ENCODE data around the gene COL5A1. TPM values are rescaled to one million over a fixed set of nuclear protein-coding genes. Genes with fewer than 3 reads are reported as not detected.

The COL5A1 gene
- total RNA-seq, 2 experiments from 2014 or later, result 0.09 to 0.16 TPM

DNA sequence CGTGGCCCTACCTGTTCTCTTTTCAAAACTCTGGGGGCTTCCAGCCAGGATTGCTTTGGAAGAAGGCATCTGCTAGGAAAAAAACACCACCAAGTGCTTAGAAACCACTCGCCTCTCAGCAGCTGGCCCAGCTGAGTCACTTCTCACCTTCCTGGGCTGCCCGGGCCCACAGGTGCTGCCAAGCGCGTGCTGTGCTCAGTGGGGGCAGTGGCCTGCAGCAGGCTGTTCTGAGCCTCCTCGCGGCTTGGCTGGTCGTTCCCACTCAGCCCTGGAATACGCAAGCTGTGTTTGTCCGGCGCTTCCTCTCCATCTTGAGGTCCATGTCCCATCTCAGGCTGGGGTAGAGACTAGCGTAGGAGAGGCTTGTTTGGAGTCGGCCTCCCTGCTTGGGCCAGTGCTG, 136.6 kb downstream of the COL5A1 start:
- no peaks in the 10 kb centered on the region for H3K9me3 Mint-ChIP-seq (ENCODE audit: low read depth)
- no peak overlapping the region for H3K27ac Mint-ChIP-seq
- DNase-seq (no peak), ATAC-seq (no peak)
- H3K36me3 Mint-ChIP-seq, result no peaks in the 10 kb centered on the region
- H3K4me3 Mint-ChIP-seq, result no peak overlapping the region
- CTCF ChIA-PET, result no interaction called here
- H3K27me3 Mint-ChIP-seq, result no peaks in the 10 kb centered on the region
- H3K4me1 Mint-ChIP-seq, result no peaks in the 10 kb centered on the region

DNA sequence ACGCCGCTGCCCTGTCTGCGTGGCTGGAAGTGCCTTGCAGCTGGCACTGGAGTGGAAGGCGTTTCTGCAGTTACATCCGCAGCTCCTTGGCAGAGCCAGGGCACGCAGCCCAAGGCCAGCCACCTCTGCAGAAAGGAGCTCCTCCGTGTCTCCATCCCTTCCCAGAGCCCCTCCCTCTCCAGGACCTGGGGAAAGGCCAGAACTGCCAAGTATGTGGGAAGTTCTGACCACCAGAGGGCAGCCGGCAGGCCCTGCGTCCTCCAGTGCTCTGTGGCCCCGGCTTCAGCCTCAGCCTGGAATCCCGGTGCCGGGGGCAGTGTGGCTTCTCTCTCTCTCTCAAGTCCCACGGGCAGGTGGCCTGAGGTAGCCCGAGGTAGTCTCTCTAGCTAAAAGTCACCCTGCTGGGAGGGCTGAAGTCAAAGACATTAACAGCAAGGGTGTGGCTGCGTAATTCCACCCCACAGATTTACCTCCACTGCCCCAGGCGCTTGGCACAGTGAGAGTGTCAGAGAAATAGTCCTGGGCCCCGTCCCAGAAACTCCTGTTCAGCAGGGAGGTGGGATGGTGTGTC, 137.3 kb downstream of the COL5A1 start:
- H3K4me3 Mint-ChIP-seq, result no peak overlapping the region
- no peaks in the 10 kb centered on the region for H3K36me3 Mint-ChIP-seq
- no peak for ATAC-seq
- no peaks in the 10 kb centered on the region for H3K9me3 Mint-ChIP-seq (ENCODE audit: low read depth)
- no peak for DNase-seq
- no peaks in the 10 kb centered on the region for H3K4me1 Mint-ChIP-seq
- no peaks in the 10 kb centered on the region for H3K27me3 Mint-ChIP-seq
- CTCF ChIA-PET, result no interaction called here
- no peak overlapping the region for H3K27ac Mint-ChIP-seq

DNA sequence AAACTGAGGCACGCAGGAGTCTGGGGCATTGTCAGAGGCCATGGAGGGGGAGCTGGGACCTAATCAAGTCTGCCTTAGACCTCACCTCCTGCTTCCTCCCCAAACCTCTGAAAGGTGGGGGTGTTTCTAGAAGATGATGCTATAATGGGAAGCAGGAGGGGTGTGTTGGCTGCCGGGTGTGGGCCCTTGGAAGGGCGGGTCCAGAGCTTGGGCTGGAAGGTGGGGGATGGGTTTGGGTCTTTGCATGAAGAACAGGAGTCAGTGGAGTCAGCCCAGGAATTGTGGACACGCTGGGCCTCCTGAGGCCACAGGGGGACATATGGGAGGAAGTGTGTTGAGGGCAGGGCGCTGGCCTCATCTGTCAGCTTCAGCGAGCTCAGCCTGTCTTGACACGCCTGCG, 138.0 kb downstream of the COL5A1 start:
- Mint-ChIP-seq H3K27ac (no peak overlapping the region), H3K4me1 (no peaks in the 10 kb centered on the region), H3K4me3 (no peak overlapping the region), H3K9me3 (ENCODE audit: low read depth) (no peaks in the 10 kb centered on the region), H3K27me3 (no peaks in the 10 kb centered on the region), H3K36me3 (no peaks in the 10 kb centered on the region)
- CTCF ChIA-PET, result no interaction called here
- DNase-seq (no peak), ATAC-seq (no peak)

DNA sequence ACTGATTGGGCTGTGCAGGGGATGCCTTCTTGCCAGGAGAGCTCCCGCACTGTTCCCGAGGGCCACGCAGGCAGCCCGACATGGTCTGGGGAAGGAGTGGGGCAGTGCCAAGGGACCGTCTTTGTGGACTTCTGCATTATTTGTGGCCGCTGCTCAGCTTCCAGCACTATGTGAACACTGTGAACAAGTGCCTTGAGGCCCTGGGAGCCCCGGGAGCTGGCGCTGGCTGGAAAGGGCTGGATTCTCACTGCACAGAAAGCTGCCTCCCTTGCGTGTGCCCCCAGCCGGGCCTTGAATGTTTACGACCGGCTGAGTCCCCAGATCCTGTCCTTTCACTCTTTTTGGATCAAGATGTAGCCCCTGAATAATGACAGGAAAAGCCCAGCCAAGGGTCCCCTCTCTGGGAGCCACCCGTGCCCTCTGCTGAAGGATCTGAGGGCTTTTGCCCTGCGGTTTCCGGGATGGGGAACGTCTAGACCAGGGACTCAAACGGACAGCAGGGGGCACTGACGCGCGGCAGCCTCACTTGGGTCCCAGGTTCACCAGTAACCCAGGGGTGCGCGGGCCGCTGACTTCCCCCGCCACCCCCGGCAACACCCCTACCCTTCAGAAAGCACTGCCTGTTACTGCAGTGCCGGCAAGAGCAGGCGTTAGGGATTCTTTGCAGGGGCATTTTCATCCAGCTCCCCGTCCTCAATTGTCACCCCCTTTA, 140.1 kb downstream of the COL5A1 start:
- ATAC-seq (no peak), DNase-seq (no peak)
- no peaks in the 10 kb centered on the region for H3K9me3 Mint-ChIP-seq (ENCODE audit: low read depth)
- no peak overlapping the region for H3K27ac Mint-ChIP-seq
- no peaks in the 10 kb centered on the region for H3K4me1 Mint-ChIP-seq
- no peaks in the 10 kb centered on the region for H3K27me3 Mint-ChIP-seq
- H3K36me3 Mint-ChIP-seq, result no peaks in the 10 kb centered on the region
- CTCF ChIA-PET, result interaction anchor here (0.6 kb wide), 1 partner anchor 1460 kb away, joined by 3 read pairs; no protein-coding TSS in a partner anchor
- no peak overlapping the region for H3K4me3 Mint-ChIP-seq

DNA sequence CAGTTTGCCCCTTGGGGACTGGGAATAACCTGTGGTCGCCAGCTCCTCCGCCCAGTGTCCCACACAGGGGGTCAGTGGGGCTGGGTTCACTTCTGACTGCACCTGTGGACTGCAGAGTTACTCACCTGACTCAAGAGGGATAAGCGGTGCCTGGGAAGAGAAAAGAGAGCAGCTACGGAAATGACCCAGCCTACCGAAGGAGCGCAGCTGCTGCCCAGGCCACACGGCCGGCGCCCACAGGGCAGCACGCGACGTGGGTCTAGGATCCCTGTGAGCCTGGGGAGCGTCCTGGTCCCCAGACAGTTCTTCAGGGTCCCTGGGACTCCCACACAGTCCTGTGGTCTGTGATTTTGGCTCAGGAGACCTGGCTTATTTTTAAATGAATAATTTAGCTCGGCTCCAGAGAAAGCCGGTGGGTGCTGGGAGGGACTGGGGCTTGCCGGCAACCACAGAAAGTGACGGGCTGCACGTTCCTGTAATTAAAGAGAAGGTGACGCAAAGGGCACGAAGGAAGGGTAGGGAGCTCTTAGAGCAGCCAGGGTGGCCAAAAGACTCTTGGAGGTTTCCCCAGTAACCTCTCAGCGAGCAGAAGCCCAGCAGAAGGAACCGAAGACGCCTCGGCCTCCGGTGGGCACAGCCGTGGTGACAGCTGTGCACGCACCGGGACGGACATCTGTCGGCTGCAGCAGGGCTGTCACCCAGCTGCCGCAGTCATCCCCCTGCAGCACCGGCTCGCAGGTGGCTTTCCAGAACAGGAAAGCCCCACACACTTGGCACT, 141.5 kb downstream of the COL5A1 start:
- H3K27ac Mint-ChIP-seq, result no peak overlapping the region
- H3K36me3 Mint-ChIP-seq, result no peaks in the 10 kb centered on the region
- no peak overlapping the region for H3K4me3 Mint-ChIP-seq
- no peaks in the 10 kb centered on the region for H3K27me3 Mint-ChIP-seq
- DNase-seq (no peak), ATAC-seq (no peak)
- no peaks in the 10 kb centered on the region for H3K9me3 Mint-ChIP-seq (ENCODE audit: low read depth)
- CTCF ChIA-PET, result no interaction called here
- no peaks in the 10 kb centered on the region for H3K4me1 Mint-ChIP-seq

DNA sequence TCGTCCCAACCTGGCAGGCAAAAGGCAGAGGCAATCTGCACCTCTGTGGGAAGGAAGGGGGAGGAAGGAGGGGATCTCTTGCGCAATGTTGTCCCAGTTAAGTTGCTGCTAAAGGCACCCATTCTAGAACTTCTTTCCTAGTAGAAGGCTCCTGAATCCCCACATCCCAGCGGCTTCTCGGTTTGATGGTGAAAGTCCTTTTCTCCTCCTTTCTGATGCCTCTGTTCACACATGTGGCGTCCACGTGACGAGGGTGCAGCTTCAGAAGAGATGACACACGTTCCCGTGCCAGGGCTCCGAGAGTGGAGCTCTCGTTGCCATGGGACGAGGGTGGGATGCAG, 142.1 kb downstream of the COL5A1 start:
- H3K9me3 Mint-ChIP-seq (ENCODE audit: low read depth), result no peaks in the 10 kb centered on the region
- CTCF ChIA-PET, result no interaction called here
- ATAC-seq (no peak), DNase-seq (no peak)
- no peaks in the 10 kb centered on the region for H3K27me3 Mint-ChIP-seq
- no peaks in the 10 kb centered on the region for H3K36me3 Mint-ChIP-seq
- no peak overlapping the region for H3K4me3 Mint-ChIP-seq
- no peaks in the 10 kb centered on the region for H3K4me1 Mint-ChIP-seq
- no peak overlapping the region for H3K27ac Mint-ChIP-seq

DNA sequence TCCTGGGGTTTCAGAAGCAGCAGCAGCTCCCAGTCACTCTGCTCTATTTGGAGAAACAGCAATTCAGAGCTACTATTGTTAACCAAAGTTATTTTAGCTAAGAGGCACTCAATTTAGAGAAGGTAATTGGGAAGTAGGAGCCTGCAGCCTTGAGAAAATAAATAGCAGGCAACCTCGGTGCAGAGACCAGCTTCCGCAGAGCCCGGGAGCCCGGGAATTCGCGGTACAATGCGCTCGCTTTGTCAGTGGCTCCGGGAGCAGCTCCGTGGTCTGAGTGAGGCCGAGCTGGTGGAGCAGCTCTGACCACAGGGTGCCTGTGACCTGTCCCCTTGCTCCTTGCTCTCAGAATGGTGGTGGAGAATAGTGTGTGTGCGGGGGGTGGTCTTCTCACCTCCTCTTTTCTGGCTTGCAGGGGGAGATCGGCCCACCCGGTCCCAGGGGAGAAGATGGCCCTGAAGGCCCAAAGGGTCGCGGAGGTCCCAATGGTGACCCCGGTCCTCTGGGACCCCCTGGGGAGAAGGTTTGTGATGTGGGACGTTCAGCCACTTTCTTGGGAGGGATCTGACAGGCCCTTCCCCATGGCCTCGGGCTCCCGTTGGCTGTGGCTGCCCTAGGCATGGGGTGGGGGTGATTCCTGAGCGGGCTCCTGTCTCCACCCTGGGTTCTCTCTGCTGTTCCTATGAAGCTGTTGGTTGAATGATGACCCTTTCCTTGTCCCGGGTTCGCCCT, 143.1 kb downstream of the COL5A1 start:
- CTCF ChIA-PET, result no interaction called here
- Mint-ChIP-seq H3K27me3 (no peaks in the 10 kb centered on the region), H3K4me1 (no peaks in the 10 kb centered on the region), H3K4me3 (no peak overlapping the region), H3K27ac (no peak overlapping the region), H3K36me3 (no peaks in the 10 kb centered on the region), H3K9me3 (ENCODE audit: low read depth) (no peaks in the 10 kb centered on the region)
- ATAC-seq (no peak), DNase-seq (no peak)

DNA sequence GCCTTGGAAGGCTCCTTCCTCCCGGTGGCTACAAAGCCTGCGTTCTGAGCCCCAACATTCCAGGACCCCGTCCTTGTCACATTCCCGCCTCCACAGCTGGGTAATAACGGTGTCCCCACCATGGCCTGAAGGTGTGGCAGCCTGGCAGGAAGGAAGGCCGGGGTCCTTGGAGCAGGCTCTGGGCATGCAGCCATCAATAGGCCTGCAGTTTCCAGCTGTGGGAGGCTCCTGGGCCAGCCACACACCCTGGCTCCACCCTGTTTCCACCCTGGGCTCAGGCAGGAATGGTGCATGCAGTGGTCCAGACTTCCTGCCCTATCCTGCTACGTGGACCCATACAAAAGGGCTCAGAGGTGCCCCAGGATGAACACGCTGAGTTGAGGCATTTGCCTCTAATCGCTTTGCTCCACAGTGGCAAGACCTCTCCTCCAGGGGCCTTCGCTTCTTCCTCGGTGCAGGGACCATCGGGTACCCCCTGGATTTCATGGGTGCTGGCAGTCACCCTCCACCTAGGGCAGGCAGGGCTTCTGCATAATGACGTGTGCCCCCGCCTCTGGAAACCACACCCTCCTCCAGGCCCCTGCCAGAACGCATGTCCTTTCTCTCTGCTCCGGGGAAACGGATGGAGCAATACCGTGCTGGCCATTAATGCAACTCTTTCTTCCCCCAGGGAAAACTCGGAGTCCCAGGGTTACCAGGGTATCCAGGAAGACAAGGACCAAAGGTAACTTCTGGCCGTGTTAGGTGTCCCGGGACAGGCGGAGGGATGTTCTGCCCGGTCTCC, 143.9 kb downstream of the COL5A1 start:
- CTCF ChIA-PET, result no interaction called here
- Mint-ChIP-seq H3K4me3 (no peak overlapping the region), H3K4me1 (no peaks in the 10 kb centered on the region), H3K27ac (no peak overlapping the region), H3K9me3 (ENCODE audit: low read depth) (no peaks in the 10 kb centered on the region), H3K36me3 (no peaks in the 10 kb centered on the region), H3K27me3 (no peaks in the 10 kb centered on the region)
- DNase-seq (no peak), ATAC-seq (no peak)

DNA sequence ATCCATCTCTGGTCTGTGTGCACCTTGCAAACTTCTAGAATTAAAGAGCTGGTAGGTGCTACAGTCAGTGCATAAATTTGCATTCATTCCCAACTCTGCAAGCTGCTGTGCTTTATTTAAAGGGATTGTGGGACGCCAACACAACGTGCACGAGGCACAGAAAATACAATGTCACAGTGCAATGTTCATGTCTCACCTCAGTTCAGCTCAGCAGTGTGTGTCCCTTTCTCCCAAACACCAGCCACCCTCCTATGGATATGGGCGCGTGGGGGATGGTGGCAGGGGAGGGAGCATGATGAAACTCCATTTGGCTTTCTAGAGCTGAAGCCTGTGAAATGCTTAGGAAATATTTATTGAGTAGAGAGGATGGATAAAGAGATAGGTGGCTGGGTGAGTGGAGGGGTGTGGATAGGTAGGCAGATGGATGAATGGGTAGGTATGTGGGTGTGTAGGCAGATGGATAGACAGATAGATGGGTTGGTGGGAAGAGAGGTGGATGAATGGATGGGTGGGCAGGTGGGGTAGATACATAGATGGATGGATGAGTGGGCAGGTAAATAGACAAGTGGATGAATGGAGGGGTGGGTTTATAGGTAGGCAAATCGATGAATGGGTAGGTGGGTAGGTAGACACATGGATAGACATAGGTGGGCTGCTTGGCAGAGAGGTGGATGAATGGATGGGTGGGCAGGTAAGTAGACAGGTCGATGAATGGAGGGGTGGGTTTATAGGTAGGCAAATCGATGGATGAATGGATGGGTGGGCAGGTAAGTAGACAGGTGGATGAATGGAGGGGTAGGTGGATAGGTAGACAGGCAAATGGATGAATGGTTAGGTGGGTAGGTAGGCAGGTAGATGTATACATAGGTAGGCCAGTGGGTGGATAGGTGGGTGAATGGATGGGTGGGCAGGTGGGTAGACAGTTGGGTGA, 146.3 kb downstream of the COL5A1 start:
- no peaks in the 10 kb centered on the region for H3K36me3 Mint-ChIP-seq
- H3K27ac Mint-ChIP-seq, result no peak overlapping the region
- ATAC-seq (no peak), DNase-seq (no peak)
- CTCF ChIA-PET, result no interaction called here
- H3K9me3 Mint-ChIP-seq (ENCODE audit: low read depth), result no peaks in the 10 kb centered on the region
- no peak overlapping the region for H3K4me3 Mint-ChIP-seq
- H3K4me1 Mint-ChIP-seq, result no peaks in the 10 kb centered on the region
- no peaks in the 10 kb centered on the region for H3K27me3 Mint-ChIP-seq

DNA sequence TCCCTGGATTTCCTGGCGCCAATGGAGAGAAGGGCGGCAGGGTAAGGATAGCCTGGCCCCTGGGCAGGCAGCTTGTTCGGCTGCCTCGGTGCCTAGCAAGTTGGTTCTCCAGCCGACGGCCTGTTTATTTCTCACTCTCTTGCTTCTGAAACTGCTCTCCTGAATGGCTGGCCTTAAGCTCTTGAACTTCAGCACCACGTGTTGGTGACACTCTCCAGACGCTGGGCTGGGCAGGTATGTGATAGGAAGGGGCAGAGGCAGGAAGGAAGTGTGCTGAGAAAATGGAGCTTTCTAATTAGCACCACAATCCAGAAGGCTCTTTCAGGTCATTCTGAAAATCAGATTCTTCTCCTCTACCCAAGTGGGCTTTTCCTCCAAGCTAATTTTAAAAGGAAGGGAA, 147.6 kb downstream of the COL5A1 start:
- no peak overlapping the region for H3K27ac Mint-ChIP-seq

DNA sequence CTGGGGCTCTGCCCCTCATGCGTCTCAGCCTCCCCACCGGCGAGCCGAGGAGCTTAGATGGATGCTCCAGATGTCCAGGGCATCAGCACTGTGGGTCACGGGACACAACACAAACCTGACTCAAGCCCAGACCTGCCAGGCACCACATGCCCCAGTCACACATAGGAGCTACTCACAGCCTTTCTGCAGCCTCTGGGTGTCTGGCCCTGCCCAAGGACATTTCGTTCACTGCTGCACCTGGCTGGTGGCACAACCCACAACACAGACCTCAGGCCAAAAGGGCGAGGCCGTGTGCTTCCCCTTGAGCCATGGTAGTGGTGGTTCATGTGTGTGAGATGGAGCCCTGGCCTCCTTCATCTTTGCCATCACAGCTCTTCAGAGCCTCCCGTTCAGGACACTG, 149.4 kb downstream of the COL5A1 start:
- Mint-ChIP-seq H3K9me3 (ENCODE audit: low read depth) (no peaks in the 10 kb centered on the region), H3K27me3 (peaks cover 3% of the 10 kb centered on the region), H3K4me3 (no peak overlapping the region), H3K36me3 (no peaks in the 10 kb centered on the region), H3K4me1 (no peaks in the 10 kb centered on the region), H3K27ac (no peak overlapping the region)
- CTCF ChIA-PET, result no interaction called here
- DNase-seq (no peak), ATAC-seq (no peak)

More for the DNA sequence above, 147.6 kb downstream of the COL5A1 start:
- Mint-ChIP-seq H3K9me3 (ENCODE audit: low read depth) (no peaks in the 10 kb centered on the region), H3K4me3 (no peak overlapping the region), H3K36me3 (no peaks in the 10 kb centered on the region), H3K4me1 (no peaks in the 10 kb centered on the region), H3K27me3 (no peaks in the 10 kb centered on the region)
- no peak for DNase-seq
- CTCF ChIA-PET, result no interaction called here
- no peak for ATAC-seq

DNA sequence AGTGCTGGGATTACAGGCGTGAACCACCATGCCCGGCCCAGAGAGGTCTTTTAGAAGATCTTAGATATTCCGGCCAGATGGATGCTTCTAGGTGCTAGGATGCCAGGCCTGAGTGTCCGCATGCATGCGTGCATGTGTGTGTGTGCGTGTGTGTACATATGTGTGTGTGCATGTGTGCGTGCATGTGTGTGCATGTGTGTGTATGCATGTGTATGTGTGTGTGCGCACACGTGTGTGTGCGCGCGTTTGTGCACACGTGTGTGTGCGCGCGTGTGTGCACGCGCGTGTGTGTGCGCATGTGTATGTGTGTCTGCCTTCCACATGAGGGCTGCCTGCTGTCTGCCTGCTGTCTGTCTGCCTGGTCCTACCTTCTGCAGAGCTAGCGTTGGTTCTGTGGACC, 151.0 kb downstream of the COL5A1 start:
- Mint-ChIP-seq H3K36me3 (no peaks in the 10 kb centered on the region), H3K4me1 (no peaks in the 10 kb centered on the region), H3K27ac (no peak overlapping the region), H3K27me3 (peaks cover 3% of the 10 kb centered on the region), H3K9me3 (ENCODE audit: low read depth) (no peaks in the 10 kb centered on the region), H3K4me3 (no peak overlapping the region)
- CTCF ChIA-PET, result no interaction called here
- ATAC-seq, result no peak
- DNase-seq, result no peak
